Measurements from ENCODE around the gene SETD7.

DNA sequence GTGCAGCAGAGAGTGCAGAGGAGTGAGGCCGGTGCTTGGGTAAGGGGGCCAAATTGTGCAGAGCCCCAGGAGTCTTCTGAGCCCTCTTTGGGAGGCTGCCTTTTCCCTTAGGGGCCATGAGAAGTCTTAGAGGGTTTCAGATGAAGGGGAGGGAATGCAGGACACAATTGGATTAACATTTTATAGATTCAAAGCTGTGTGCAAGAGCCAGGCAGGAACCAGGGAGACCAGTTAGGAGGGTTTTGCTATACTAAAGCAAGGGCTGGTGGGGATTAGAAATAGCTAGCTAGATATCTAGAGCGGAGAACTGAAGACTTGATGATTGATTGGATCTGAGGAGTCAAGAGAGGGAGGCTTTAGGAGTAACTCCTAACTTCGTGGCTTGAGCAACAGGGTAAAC lies 49.5 kb upstream of the SETD7 start:
- no peak for TF ChIP-seq YY1 (IDR thresholded peaks at IDR 0.05; ENCODE audit: low read depth, low read length)
- no peak for TF ChIP-seq RNF2 (IDR thresholded peaks at IDR 0.05; ENCODE audit: borderline replicate concordance, low read depth, low read length, missing control alignments, poor library complexity, severe bottlenecking)
- TF ChIP-seq RFX5 (IDR thresholded peaks at IDR 0.05; ENCODE audit: borderline replicate concordance, low read depth, low read length): no peak

Measured in H1 (cell line).